HG03460 (cell line): ENCODE measurements around the gene PHKA1.
"Not testable (repeated sequence)": the region's sequence is repeated elsewhere in the genome, so short reads cannot be mapped to it uniquely, and the experiment has no call there.

Experiments used
- ATAC-seq: cut with Tn5 transposase; IDR thresholded peaks from one replicate; pipeline ENCODE4 v1.9.1; 2021; ENCODE audit not compliant: unreplicated experiment

Gene PHKA1

DNA sequence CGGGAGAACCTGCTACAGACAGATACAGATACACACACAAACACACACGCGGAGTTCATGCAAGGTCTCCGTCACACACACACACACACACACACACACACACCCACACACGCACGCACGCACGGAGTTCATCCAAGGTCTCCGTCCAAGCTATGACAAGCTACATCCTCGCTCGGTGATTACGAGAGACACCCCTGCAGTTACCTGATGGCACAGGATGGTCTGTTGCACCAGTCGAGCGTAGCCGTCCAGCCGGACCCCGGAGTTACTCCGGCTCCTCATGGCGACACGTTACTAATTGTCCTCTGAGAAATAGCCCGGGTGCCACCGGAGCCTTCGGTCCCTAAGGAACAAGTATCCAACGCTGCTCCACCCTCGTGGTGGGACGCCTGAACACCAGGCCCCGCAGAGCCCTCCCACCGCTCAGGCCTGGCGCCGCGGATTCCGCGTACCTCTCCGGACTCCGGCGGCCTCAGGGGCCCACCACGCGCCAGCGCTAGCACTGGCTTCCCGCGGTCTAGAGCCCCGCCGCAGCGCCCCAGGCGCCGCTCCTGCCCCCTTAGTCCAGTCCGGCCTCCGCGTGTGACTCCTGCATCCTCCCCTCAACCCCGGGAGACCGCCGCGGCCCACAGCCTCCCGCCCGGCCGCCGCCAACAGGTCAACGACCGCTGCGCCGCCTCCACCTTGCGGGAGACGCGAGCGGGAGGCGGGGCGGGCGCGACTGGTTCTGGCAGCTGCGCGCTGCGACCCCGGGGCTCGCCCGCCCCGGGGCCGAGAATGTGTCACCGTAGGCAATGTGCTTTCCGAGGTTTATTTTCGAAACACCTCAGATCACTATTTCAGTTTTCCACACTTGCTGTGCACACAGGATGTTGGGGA is at the start of gene PHKA1:
PHKA1 (minus strand) TSS at position 708 of the 879 bp plus-strand sequence; CDS start at position 282, 426 bp downstream.
- ATAC-seq = peak; percentile 67

DNA sequence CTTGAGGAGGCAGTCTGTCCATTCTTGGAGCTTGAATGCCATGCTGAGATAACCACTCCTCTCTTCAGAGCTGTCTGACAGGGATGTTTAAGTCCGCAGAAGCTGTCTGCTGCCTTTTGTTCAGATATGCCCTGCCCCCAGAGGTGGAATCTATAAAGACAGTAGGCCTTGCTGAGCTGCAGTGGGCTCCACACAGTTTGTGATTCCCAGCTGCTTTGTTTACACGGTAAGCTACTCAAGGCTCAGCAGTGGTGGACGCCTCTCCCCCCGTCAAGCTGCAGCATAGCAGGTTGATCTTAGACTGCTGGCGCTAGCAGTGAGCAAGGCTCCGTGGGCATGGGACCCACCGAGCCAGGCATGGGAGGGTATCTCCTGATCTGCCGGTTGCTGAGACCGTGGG is 46.3 kb upstream of the PHKA1 start:
- ATAC-seq = not testable (repeated sequence)

DNA sequence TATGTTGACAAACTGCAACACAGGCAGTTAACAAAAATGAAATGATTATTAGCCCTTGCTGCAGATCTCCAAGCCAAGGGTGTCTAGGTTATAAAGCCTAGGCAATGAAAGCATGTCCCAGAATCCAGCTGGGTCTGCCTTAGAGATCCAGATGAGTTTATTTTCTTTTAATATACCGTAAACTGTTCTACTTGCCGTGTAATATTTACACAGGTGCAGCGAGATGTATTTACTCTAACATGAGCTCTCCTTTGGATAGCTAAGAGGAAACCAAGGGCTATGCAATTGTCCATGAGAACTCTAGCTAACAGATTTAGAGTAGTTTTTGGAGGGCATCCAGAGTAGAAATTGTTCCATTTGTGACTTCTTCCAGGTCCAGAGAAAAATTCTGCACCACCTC is 34.4 kb upstream of the PHKA1 start:
- ATAC-seq = not testable (repeated sequence)

DNA sequence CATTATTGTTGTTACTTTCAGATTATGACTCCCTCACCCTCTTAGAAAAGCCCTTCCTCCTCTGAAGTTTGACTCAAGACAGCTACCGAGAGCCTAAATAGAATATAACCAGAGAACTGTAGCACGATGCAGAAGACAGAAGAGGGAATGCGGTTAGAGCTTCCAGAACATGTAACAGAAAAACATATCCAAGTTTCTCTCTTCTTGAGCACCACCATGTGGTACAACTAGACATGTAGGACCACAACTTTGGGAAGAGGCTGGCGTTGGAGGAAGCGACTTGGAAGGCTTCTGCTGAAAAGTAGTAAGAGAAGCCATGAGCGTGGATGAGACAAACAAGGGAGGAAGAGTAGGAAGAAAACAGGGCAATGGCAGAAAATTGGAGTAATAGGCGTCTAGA is 31.4 kb upstream of the PHKA1 start:
- ATAC-seq = not testable (repeated sequence)

DNA sequence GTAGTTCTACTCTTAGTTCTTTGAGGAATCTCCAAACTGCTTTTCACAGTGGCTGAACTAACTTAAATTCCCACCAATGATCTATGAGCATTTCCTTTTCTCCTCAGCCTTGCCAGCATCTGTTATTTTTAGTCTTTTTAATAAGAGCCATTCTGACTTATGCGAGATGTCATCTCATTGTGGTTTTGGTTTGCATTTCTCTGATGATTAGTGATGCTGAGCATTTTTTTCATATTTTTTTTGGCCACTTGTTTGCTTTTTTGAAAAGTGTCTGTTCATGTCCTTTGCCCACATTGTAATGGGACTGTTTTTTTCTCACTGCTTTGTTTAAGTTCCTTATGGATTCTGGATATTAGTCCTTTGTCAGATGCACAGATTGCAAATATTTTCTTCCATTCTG is 21.5 kb upstream of the PHKA1 start:
- no peak for ATAC-seq

DNA sequence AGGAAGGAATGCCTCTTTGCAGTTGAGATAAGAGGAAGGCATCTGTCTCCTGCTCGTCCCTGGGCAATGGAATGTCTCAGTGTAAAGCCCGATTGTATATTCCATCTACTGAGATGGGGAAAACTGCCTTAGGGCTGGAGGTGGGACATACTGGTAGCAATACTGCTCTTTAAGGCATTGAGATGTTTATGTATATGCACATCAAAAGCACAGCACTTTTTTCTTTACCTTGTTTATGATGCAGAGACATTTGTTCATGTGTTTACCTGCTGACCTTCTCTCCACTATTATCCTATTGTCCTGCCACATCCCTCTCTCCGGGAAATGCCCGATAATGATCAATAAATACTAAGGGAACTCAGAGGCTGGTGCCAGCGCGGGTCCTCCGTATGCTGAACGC is 19.5 kb upstream of the PHKA1 start:
- ATAC-seq = not testable (repeated sequence)

DNA sequence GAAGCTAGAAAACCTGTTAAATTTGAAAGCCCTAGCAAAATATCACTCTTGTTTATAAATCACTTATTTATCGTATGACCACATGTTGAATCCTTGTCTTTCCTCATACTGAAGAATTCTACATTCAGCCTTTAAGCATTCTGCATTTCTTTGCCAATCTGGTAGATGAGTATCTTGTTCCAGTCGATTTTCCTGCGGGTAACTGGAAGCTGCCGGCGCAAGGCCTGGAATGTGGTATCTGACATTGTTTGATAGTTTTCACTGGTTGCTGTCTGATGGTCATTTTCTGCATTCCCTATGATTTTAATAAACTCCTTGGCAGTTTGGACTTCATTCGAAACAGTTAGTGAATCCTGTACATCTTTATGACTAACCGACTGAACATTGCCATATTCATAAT is 13.7 kb upstream of the PHKA1 start:
- no peak for ATAC-seq

DNA sequence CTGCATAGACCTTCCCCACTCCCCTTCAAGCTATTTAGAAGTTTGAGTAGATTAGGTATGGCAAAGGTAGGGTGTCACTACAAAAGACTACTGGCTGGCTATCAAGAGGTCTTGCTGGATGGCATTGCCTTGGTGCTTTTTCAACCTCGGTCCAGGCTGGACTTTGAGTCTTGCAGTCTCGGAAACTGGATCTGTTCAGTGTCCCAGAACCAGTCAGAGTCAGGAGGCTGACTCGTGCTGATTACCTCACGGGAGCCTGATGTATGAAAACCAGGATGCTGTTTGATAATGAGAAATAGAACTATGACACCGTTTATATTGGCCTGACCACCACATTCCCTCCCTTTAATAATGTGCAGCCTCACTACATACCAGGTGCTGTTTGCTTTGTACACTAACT is 2.7 kb upstream of the PHKA1 start:
- no peak for ATAC-seq

DNA sequence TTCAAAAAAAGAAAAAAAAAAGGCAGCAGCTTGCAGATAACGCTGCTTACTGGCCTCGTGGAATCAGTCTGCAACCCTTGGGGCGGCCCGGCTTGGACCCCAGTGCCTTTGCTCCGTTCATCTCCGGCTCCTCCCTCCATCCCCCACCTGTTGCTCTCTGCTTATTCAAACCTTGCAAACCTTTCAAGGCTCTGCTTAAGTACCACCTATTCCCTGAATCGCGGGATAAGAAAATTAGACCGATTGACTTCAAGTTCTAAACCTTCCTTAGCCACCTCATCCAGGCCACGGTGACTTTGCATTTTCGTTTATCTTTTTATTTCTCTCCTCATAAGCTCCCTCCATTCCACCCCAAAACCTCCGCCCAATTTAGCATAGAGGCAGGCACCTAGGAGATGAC is 1.4 kb upstream of the PHKA1 start:
- ATAC-seq = no peak

DNA sequence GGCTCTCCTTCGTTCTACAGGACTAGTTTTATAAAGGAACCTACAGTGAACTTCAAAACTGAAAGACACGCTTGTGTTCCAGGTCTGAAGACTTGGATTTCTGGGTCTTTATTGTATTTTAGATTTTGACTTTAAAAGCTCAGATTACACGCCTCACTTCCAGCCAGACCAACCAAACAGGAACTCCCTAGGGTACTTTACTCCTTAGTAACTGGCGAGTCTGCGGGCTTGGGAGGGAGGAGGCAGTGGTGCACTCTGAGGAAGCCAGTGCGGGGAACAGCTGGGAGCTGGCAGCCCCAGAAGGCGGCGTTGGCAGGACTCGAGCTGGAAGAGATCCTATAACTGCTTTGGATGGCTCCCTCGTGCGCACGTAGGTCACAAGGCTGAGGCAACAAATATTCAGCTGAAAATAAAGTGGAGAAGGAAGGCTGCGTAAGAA is 391 bp upstream of the PHKA1 start:
- ATAC-seq = no peak

DNA sequence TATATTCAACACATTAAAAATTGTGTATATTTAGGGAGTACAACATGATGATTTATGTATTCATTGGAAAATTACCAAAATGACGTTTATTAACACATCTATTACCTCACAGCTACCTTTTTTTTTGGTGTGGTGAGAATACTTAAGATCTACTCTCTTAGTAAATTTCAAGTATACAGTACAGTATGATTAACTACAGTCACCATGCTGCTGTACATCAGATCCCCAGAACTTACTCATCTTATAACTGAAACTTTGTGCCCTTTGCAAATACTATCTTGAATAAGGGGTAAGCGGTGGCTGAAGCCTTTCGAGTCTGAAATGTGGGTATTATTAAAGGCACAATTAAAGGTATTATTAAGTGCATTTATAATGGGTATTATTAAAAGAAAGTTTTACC is 976 bp downstream of the PHKA1 start:
- ATAC-seq = no peak

DNA sequence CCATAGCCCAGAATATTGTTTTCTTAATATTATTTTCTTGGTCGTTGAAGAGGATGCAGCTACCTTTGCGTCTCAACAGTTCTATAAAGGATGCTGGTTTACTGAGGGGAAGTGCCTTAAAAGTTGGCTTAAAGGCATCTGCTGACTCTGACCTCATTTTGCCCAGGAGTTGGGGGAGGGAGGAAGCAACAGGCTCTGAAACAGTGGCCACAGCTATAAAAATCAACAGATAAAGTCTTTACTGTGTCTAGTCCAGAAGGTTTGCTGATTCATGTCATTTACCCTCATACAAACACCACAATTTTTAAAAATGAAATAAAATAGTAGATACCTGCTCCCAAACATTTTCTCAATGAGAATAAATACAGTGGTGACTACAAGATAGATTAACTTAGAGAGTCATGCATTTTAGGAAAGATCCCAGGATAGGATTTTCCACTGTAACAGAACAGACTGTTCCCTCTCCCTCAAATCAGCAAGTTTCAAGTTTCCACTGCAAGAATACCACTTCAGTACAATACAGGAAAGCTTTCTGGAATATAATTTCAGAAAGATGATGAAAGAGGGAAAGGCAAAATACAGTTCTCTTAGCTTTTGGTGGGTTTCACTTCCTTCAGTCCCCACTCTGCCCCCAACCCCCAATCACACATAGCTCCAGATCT is 1.9 kb downstream of the PHKA1 start:
- ATAC-seq = no peak

DNA sequence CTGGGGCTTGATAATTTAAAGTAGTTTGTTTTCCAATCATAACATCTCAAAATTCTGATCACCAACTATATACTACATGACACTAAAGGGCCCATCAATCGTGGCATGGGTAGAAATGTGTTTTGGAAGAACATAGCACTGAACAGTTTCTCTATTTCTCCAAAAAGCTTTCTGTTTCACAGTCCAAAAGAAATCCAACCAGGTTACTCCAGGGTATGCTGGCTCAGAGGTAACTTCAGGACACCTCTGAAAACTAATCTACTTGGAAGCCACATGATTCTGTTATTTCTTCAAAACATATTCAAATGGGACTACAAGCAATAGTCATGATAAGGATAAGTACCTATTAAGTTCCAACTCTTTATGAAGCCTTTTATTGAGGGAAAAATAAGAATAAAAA is 8.3 kb downstream of the PHKA1 start:
- no peak for ATAC-seq

DNA sequence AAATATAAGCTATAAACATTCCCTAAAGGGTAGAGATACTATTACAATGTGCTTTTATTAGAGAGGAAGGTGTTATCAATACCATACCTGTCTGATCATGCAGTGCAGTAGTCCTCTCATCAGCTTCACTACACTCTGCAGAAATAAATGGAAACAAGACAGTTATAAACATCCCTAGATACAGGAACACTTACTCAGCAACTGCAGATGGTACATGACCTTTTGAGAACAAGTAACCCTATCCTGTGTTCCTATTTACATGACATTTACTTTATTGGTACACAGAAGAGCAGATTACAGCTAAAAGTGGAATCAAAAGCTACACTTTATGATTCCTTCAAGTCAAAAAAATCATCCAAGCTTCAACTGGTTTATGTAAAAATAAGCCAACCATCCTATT is 9.0 kb downstream of the PHKA1 start:
- ATAC-seq = no peak

DNA sequence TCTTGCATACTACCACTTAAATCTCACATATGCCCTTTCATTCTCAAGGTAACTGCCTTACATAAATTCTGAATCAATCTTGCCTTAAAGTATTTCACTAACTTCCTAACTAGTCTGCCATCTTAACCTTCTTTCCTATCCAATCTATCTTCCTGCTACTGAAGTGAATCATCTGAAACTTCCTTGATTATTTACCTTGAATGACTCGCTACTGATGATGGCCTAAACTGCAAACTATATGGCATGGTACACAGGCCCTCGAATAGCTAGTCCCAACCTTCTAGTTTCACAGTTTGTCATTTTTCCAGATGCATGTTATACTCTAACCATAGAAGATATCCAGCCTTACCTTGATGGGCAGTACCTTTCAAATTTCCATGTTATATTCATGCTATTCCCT is 19.9 kb downstream of the PHKA1 start:
- no peak for ATAC-seq

DNA sequence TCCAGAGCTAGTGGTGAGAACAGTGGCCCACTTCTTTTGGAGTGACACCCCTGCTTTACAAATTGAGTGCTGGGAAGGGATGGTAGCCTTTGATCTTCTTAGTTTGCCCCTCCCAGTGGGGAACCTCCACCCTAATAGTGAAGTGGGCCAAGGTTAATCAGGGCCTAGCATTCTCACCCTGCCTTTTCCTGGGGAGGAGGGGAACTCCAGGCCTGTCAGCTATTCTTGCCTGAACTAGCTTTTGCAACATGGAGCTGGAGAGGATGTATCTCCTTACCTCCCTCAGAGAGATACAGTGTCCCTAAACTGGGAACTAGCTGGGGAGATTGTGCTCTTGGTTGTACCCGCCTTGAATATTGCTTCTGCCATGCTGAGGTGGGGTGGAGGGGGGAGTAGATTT is 20.6 kb downstream of the PHKA1 start:
- ATAC-seq = no peak

DNA sequence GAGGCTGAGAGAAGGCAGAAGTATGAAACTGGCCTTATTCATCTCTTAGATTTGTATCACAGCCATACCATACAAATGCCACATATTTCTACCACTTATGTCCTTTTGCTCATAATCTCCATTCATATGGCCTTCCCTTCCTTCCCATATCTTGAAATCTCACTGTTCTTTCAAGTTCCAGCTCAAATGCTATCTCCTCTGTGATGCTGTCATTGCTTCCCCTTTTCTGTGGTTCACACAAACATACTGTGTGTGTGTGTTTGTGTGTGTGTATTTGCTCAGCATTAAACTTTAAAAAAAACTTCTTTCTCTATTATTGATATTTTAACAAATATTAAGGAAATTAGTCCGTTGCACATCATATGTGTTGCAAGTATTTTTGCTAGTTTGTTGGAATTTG is 26.7 kb downstream of the PHKA1 start:
- no peak for ATAC-seq

DNA sequence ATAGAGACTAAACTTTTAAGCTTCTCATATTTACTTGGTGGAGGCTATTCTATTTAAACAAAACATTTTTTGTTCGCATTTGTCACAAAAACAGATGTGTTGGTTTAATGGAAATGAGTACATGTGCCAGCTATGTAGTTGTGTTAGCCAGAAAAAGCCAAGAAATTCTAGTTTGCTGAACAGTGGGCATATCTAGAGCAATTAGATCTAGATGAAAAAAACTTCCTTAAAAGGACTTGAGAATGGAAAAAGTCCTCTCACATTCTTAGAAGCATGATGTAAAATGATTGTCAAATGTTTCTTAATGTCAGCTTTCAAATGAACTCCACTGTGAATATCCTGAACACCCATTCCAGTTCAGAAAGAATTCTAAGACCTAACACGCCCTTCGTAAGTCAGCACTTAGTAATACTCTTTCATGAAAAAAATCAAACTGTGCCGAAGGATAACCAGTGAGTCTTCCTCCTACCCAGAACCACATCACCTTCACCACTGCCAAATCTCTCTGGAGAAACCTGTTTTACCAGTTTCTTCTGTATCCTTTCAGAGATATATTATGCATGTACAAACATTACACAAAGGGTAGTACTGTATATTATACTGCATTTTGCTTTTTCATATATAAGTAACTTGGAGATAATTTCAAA is 28.2 kb downstream of the PHKA1 start:
- ATAC-seq = no peak

DNA sequence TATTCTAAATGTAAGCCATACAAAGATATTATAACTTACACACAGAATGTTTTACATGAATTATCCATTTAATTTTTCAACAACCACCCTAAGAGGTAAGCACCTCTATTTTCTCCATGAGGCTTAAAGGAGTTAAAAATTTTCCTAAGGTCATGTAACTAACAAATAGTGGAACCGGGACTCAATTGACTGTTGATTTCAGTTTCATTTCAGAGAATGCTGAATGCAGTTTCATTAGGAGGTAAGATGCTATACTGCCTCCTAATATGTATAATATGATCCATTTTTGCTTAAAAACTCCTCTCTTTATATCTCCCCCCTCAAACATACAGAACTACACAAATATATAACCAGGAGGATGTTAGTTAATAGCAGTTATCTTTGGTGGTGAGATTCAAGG is 29.1 kb downstream of the PHKA1 start:
- ATAC-seq = no peak

DNA sequence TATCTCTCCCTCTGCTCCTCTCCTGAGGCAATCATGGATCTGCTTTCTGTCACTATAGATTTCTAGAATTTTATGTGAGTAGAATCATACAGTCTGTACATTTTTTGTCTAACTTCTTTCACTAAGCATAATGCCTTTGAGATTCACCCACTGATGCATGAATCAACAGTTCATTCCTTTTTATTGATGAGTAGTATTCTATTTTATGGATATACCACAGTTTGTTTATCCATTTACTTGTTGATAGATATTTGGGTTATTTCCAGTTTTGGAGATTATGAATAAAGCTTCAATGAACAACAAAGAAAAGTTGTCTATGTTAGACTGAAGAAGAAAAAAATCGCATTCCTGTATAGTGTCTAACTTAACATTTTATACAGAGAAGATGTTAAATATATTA is 30.5 kb downstream of the PHKA1 start:
- ATAC-seq = no peak

DNA sequence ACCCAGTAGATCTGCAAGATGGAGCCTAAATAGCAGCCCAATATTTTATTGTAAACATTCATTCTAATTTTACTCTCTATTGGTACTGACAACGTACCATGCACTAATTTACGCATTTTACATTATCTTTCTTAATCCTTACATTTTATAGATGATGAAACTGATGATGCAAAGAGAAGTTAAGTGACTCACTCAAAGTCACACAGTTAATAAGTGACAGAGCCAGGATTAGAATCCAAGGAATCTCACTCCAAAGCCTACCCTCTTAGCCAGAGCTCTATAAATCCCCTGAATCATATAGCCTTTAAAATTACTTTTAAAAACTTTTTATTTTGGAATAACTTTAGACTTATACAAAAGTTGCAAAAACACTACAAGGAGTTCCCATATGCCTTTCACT is 37.6 kb downstream of the PHKA1 start:
- ATAC-seq = no peak

DNA sequence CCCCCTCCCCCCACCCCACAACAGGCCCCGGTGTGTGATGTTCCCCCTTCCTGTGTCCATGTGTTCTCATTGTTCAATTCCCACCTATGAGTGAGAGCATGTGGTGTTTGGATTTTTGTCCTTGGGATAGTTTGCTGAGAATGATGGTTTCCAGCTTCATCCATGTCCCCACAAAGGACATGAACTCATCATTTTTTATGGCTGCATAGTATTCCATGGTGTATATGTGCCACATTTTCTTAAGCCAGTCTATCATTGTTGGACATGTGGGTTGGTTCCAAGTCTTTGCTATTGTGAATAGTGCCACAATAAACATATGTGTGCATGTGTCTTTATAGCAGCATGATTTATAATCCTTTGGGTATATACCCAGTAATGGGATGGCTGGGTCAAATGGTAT is 40.2 kb downstream of the PHKA1 start:
- not testable (repeated sequence) for ATAC-seq
